ENCODE measurements around the gene ALPP.

The ALPP gene

GRCh38 chr2:232420073-232420454 lies 41.5 kb downstream of the ALPP start:
- Histone ChIP-seq H3K4me3 (ENCODE audit: insufficient read depth, low read length, poor library complexity, severe bottlenecking) (no peak overlapping the region), H3K79me2 (ENCODE audit: insufficient read depth, low read length) (no peaks in the 10 kb centered on the region), H3K4me2 (ENCODE audit: low read depth, low read length, poor library complexity, severe bottlenecking) (no peak overlapping the region), H4K20me1 (ENCODE audit: low read depth, low read length) (no peaks in the 10 kb centered on the region), H2AFZ (ENCODE audit: low read depth, low read length, severe bottlenecking) (no peak overlapping the region), H3K27me3 (ENCODE audit: low read length) (no peaks in the 10 kb centered on the region), H3K9me3 (ENCODE audit: insufficient read depth, low read length) (no peaks in the 10 kb centered on the region), H3K9ac (ENCODE audit: low read length) (no peak overlapping the region), H3F3A (ENCODE audit: insufficient read depth) (no peaks in the 10 kb centered on the region), H3K36me3 (ENCODE audit: low read length) (no peaks in the 10 kb centered on the region), H3K27ac (ENCODE audit: low read depth, low read length) (no peak overlapping the region), H3K9me2 (replicated peaks; ENCODE audit: insufficient read depth, low read length) (no peaks in the 10 kb centered on the region)
- TF ChIP-seq CTCF (IDR thresholded peaks at IDR 0.05; ENCODE audit: insufficient read depth, low read length, poor library complexity, severe bottlenecking) (no peak), EZH2phosphoT487 (conservative IDR thresholded peaks at IDR 0.05; ENCODE audit: low read length) (no peak)

GRCh38 chr2:232420463-232421188 lies 42.1 kb downstream of the ALPP start:
- H3F3A ChIP-seq (ENCODE audit: insufficient read depth): no peaks in the 10 kb centered on the region
- no peak overlapping the region for H3K27ac ChIP-seq (ENCODE audit: low read depth, low read length)
- no peaks in the 10 kb centered on the region for H3K79me2 ChIP-seq (ENCODE audit: insufficient read depth, low read length)
- no peaks in the 10 kb centered on the region for H3K9me3 ChIP-seq (ENCODE audit: insufficient read depth, low read length)
- no peak overlapping the region for H3K9ac ChIP-seq (ENCODE audit: low read length)
- no peak overlapping the region for H3K4me2 ChIP-seq (ENCODE audit: low read depth, low read length, poor library complexity, severe bottlenecking)
- H3K36me3 ChIP-seq (ENCODE audit: low read length): no peaks in the 10 kb centered on the region
- no peaks in the 10 kb centered on the region for H3K9me2 ChIP-seq (replicated peaks; ENCODE audit: insufficient read depth, low read length)
- H3K27me3 ChIP-seq (ENCODE audit: low read length): no peaks in the 10 kb centered on the region
- no peak overlapping the region for H2AFZ ChIP-seq (ENCODE audit: low read depth, low read length, severe bottlenecking)
- TF ChIP-seq EZH2phosphoT487 (conservative IDR thresholded peaks at IDR 0.05; ENCODE audit: low read length): no peak
- TF ChIP-seq CTCF (IDR thresholded peaks at IDR 0.05; ENCODE audit: insufficient read depth, low read length, poor library complexity, severe bottlenecking): no peak
- no peaks in the 10 kb centered on the region for H4K20me1 ChIP-seq (ENCODE audit: low read depth, low read length)
- H3K4me3 ChIP-seq (ENCODE audit: insufficient read depth, low read length, poor library complexity, severe bottlenecking): no peak overlapping the region

- no peak overlapping the region for H3K9ac ChIP-seq (ENCODE audit: low read length)
- no peaks in the 10 kb centered on the region for H3K9me2 ChIP-seq (replicated peaks; ENCODE audit: insufficient read depth, low read length)
- H3K79me2 ChIP-seq (ENCODE audit: insufficient read depth, low read length): no peaks in the 10 kb centered on the region
- H3K27ac ChIP-seq (ENCODE audit: low read depth, low read length): no peak overlapping the region
- H2AFZ ChIP-seq (ENCODE audit: low read depth, low read length, severe bottlenecking): no peak overlapping the region
- H3F3A ChIP-seq (ENCODE audit: insufficient read depth): no peaks in the 10 kb centered on the region
- no peaks in the 10 kb centered on the region for H3K36me3 ChIP-seq (ENCODE audit: low read length)
- H4K20me1 ChIP-seq (ENCODE audit: low read depth, low read length): no peaks in the 10 kb centered on the region
- H3K4me3 ChIP-seq (ENCODE audit: insufficient read depth, low read length, poor library complexity, severe bottlenecking): no peak overlapping the region
- TF ChIP-seq EZH2phosphoT487 (conservative IDR thresholded peaks at IDR 0.05; ENCODE audit: low read length) (no peak), CTCF (IDR thresholded peaks at IDR 0.05; ENCODE audit: insufficient read depth, low read length, poor library complexity, severe bottlenecking) (no peak)
- H3K27me3 ChIP-seq (ENCODE audit: low read length): no peaks in the 10 kb centered on the region
- no peaks in the 10 kb centered on the region for H3K9me3 ChIP-seq (ENCODE audit: insufficient read depth, low read length)
- H3K4me2 ChIP-seq (ENCODE audit: low read depth, low read length, poor library complexity, severe bottlenecking): no peak overlapping the region
Observed at GRCh38 chr2:232421189-232421785, 42.7 kb downstream of the ALPP start.

Data from SU-DHL-6 (cell line).